Colon (tissue), 2 donors: Measurements from ENCODE around the gene ATG2A.

Source experiments
- FAIRE-seq: peaks from 2 replicates; lab custom pipeline; 2012; peaks lifted over from hg19 to GRCh38; lab: Jason Lieb, UNC
- donor health status: control.
- donor health status: control.

ATG2A gene

GRCh38 chr11:64900774-64901173 lies 16.2 kb downstream of the ATG2A start:
- FAIRE-seq = no peak

DNA sequence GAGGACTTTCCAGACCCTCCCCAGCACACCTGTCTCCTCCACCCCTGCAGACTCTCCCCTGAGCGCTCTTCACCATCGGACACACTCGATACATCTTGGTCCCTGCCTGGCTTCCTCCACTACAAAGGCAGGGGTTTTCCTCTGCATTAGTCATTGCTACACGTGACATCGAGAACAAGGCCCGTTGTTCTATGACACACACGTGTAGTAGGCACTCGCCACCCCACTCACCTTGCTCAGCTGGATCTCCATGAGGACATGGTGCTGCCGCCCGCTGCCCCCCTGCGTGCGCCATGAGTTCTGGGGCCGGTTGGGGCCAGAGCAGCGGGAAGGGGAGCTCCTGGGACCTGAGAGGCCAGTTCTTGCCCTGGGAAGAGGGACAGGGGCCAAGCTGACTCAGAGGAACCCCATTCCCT lies 16.7 kb downstream of the ATG2A start:
- FAIRE-seq = no peak

GRCh38 chr11:64898541-64898940 lies 18.5 kb downstream of the ATG2A start:
- no peak for FAIRE-seq

- no peak for FAIRE-seq
Observed at GRCh38 chr11:64898076-64898445, 18.9 kb downstream of the ATG2A start.

DNA sequence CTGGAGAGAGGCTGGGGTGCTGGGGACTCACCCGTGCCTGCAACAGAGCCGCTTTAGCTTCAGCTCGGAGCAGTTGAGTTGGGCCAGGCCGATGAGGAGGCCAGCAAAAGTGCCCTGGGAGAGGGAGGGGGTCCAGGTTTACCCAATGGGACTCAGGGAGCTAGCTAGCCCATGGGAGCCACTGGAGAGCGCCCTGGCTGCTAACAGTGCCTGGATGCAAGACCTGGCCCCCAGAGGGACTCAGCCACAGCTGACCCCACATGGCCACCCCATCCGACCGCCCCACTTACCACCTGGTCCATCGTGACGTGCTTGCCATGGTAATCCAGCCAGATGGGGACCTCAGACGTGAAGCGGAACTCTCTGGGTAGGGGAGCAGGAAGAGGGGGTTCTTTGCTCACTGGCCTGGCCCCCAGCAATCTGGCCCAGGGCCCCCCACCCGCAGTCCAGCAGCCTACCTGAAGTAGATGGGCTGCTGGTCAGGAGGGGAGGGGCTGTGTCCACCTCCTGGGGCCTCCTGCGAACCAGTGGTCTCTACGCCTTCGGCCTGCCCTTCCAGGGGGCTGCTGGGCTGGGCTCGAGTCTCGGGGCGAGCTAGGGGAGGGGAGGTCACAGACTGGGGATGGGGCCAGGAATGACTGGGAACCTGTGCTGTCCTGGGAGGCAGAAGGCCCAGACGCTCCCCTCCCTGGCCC lies 19.5 kb downstream of the ATG2A start:
- FAIRE-seq = no peak

DNA sequence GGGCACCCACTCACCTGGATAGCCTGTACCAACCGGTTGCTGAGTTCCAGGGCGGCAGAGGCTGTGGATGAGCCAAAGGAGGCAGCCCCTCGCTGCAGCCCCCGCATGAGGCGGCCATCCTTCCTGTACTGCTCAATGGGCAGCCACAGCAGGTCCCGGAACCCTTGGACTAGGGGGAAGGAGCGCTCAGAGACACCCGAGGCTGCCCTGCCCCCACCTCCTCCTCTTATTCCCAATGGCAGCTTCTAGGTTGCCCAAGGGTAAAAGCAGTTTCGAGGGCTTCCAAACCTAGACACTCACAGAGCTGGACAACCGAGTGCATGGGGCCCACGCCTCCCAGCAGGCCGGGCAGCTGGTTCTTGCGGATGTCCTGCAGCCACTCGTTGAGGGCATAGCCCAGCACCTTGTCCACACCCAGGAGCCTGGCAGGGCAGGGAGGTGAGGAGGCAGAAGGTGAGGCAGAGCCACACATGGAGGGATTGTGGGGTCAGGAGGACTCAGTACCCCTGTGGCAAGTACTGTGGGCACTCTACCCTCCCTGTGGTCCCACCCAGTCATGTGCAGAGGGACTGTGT lies 20.5 kb downstream of the ATG2A start:
- FAIRE-seq = no peak

- FAIRE-seq = no peak
Observed at GRCh38 chr11:64894812-64895452, 22.1 kb downstream of the ATG2A start.

DNA sequence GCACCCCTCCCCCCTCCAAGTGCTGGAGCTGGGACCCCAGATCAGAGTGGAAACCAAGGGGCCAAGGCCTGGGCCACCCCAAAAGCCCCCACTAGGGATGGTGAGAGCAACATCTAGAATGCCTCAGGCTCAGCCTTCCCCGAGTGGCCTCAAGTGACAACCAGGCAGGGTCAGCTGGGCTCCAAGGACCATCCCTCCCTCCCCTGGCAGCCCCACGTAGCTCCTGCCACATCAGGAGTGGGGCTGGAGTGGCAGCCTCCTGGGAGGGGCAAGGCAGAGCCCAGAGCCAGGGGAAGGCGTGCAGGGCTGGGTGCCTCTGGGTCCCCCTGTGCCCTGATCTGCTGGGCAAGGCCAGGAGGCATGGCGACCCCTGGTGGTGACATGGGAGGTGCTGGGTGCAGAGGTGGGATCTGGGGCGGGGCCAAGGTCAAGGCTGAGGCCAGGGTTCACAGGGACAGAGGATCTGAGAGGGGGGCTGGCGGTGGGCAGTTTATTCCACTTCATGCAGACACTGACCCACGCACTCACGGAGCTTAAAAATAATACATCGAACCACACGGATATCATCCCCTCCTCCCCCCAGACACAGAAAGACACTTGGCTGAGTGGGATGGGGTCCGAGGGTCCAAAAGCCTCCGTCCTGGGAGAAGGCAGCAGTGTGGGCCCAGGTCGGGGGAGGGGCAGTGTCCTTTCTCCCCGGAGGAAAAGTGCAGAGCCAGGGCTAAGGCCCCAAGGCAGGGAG lies 22.8 kb downstream of the ATG2A start:
- FAIRE-seq = no peak

GRCh38 chr11:64893194-64894069 lies 23.6 kb downstream of the ATG2A start:
- no peak for FAIRE-seq

DNA sequence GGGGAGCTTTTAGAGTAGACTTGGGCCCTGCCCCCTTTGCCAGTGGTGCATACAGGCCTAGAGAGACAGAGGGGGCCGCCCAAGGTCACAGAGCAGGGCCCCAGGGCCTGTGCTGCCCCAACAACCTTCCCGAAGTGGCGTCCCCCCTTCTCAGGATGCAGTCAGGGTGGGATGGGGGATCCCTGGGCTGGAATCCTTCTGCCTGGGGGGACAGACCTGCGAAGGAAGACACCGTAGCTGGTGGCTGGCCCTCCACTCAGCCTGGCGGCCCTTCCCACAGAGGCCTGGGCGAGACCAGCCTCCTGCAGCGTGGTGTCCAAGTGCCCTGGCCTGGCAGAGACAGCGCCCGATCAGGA lies 24.2 kb downstream of the ATG2A start:
- FAIRE-seq = no peak

DNA sequence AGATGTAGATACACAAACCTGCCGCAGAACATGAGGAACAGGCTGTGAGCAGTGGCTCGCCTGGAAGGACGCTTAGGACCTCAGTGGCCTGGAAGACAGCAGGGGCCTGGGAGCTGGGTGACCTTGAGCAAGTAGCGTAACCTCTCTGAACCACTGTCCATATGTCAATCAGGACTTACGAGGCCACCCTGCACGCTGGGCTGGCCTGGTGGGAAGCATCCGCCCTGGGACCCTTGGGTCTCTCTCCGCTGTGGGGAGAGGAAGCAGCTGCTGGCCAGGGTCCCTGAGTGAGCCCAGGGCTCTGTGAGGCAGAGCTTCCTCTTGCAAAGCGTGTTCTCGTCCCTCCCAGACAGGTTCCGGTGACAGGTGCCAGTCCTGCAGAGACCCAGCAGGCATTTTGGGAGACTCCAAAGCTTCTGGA lies 24.6 kb downstream of the ATG2A start:
- FAIRE-seq = no peak

GRCh38 chr11:64891880-64892279 lies 25.1 kb downstream of the ATG2A start:
- no peak for FAIRE-seq

- FAIRE-seq = no peak
Observed at GRCh38 chr11:64891215-64891848, 25.7 kb downstream of the ATG2A start.

DNA sequence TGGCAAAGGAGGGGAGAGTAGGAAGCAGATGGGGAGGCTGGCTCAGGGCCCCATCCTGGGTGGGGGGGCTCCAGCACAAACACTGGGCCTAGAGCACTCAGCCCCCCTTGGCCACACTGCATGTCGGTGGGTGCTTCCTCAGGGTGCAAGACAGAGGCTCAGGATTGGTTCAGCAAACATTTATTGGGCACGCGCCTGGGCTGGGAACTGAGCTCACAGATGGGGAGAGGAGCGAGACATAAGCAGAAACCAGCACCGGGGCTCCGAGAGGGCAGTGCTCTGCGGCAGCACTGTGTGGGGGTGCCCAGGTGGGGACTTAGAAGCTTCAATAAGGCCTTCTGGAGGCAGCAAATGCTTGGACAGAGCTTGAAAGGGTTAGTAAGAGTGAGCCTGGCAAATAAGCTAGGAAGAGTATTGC lies 26.5 kb downstream of the ATG2A start:
- no peak for FAIRE-seq

DNA sequence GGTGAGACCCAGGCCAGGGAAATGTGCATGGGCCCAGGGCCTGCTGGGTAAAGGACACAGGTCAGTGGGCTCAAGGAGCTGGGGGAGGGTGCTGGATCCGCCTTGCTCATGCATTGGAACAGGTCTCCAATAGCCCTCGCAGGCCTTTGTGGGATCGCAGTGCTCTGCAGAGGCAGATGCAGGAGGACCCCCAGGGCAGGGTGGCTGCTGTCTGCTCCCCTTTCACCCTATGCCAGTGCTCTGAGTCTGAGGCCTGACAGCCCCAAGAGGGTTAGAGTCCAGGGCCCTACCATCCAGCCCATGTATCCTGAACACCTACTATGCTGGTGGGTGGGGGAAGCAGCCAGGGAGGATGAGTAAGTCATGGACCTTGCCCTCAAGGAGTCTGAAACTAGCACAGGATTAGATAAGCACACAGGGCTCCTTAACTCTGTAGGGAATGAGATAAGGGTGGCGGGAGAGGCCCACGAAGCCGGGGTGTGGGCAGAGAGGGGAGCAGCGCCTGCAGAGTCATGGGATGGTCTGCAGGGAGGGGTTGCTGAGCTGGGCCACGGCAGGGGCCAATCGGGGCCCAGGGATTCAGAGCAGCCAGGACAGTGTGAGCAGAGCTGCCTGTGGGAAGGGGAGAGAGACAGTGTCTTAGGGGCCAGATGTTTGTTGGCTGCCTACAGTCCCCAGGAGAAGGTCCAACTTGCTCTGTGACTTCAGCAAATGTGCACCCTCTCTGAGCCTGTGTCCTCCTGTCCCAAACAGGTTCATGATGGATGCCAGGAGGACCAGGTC lies 28.1 kb downstream of the ATG2A start:
- FAIRE-seq = no peak

GRCh38 chr11:64888406-64888728 lies 28.6 kb downstream of the ATG2A start:
- FAIRE-seq = no peak

- no peak for FAIRE-seq
Observed at GRCh38 chr11:64887757-64888405, 29.1 kb downstream of the ATG2A start.

DNA sequence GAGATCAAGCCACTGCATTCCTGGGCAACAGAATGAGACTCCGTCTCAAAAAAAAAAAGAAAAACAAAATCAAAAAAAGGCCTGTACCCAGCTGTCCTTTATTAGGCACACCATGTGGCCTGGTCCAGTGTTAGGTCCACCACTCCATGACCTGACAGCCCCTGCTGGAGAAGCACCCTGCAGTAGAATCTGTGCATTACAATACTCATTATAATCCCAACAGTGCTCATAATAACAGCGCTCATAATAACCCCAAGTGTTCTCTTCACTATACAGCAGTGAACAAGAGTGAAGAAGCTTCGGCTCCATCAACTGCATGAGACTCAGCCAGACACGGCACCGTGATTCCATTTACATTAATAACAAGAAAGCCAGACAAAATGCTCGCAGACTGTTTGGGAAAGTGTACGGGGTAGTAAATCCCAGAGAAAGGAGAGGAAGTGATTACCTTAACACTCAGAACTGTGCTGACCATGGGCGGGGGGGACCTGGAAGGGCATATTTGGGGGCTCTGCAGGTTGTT lies 29.7 kb downstream of the ATG2A start:
- no peak for FAIRE-seq

GRCh38 chr11:64885367-64886286 lies 31.4 kb downstream of the ATG2A start:
- no peak for FAIRE-seq
